ENCODE measurements around the gene FAM241A.

Gene FAM241A

GRCh38 chr4:112141366-112142138 is 3.7 kb upstream of the FAM241A start:
- no peak for TF ChIP-seq CTCF (IDR thresholded peaks at IDR 0.05)

- no peak for TF ChIP-seq CTCF (IDR thresholded peaks at IDR 0.05)
Measured at GRCh38 chr4:112142182-112142581, 3.1 kb upstream of the FAM241A start.

GRCh38 chr4:112143781-112144180 is 1.5 kb upstream of the FAM241A start:
- no peak for TF ChIP-seq CTCF (IDR thresholded peaks at IDR 0.05)

- TF ChIP-seq CTCF (IDR thresholded peaks at IDR 0.05), result no peak
Measured at GRCh38 chr4:112144546-112145325, 518 bp upstream of the FAM241A start.

GRCh38 chr4:112145790-112146501 is 692 bp downstream of the FAM241A start:
- TF ChIP-seq CTCF (IDR thresholded peaks at IDR 0.05), result no peak

GRCh38 chr4:112146502-112146813 is 1.2 kb downstream of the FAM241A start:
- no peak for TF ChIP-seq CTCF (IDR thresholded peaks at IDR 0.05)

- TF ChIP-seq CTCF (IDR thresholded peaks at IDR 0.05), result no peak
Measured at GRCh38 chr4:112147697-112148096, 2.4 kb downstream of the FAM241A start.

Data from LNCAP (cell line).